HFFc6 (cell line): ENCODE results near the gene ATP8A2. TPM values are rescaled to one million over a fixed set of nuclear protein-coding genes. Genes with fewer than 3 reads are reported as not detected.

Experiments
- DNase-seq: peaks from one replicate; pipeline ENCODE4 v3.0.0-alpha.2; 2018
- H3K27ac Mint-ChIP-seq: 2 replicates; pipeline ENCODE4 v1.8.0; 2020; ENCODE audit warnings: mild to moderate bottlenecking, mixed read lengths
- H3K27me3 Mint-ChIP-seq: 2 replicates; pipeline ENCODE4 v1.8.0; 2021; ENCODE audit warnings: mild to moderate bottlenecking, moderate library complexity, mixed read lengths; ENCODE audit not compliant: insufficient read depth
- H3K36me3 Mint-ChIP-seq: 2 replicates; pipeline ENCODE4 v1.8.0; 2021; ENCODE audit warnings: low read depth, mixed read lengths
- H3K4me1 Mint-ChIP-seq: 2 replicates; pipeline ENCODE4 v1.8.0; 2020; ENCODE audit warnings: low read depth, mixed read lengths
- H3K4me3 Mint-ChIP-seq: 2 replicates; pipeline ENCODE4 v1.8.0; 2020; ENCODE audit warnings: mild to moderate bottlenecking, moderate library complexity, mixed read lengths
- H3K9me3 Mint-ChIP-seq: 2 replicates; pipeline ENCODE4 v1.8.0; 2020; ENCODE audit warnings: mild to moderate bottlenecking, mixed read lengths
- total RNA-seq, 6 experiments: library from RNA; stranded (reverse); fragmentation: NEBNext Ultra II Directional; extraction: Animal tissue kit (Norgen Biotek cat#: 25700); gene quantifications; 2 replicates in 1 of 6; 3 replicates in 5 of 6; pipeline ENCODE4 v1.2.3, GENCODE V29; 2021
- TF ChIP-seq, protein P1 (sequence below): fragments of 200-600 bp; sonication (generic); IDR thresholded peaks from 2 replicates; pipeline ENCODE4 v1.5.0; 2021; ENCODE audit warnings: antibody characterized with exemption, mild to moderate bottlenecking

ATP8A2 gene
- total RNA-seq, 6 experiments from 2014 or later, result 0.02 TPM; not detected in 5

DNA sequence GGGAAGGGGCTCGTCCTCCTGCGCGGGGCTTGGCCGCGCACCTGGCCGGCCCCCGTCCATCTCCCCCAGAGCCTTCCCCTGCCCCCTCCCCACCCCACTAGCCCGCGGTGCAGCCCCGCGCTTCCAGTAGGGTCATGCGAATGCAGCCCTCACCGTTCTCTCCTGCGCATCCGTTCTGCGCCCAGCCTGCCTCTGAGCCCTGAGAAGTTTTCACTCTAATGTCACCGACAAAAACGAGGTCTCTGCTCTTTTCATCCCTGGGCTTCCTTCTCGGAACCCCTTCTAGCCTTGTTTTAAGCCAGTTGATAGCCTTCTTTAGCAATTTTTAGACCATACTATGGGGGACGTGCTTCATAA, 97.4 kb downstream of the ATP8A2 start:
- DNase-seq, result no peak
- TF ChIP-seq, protein P1, sequence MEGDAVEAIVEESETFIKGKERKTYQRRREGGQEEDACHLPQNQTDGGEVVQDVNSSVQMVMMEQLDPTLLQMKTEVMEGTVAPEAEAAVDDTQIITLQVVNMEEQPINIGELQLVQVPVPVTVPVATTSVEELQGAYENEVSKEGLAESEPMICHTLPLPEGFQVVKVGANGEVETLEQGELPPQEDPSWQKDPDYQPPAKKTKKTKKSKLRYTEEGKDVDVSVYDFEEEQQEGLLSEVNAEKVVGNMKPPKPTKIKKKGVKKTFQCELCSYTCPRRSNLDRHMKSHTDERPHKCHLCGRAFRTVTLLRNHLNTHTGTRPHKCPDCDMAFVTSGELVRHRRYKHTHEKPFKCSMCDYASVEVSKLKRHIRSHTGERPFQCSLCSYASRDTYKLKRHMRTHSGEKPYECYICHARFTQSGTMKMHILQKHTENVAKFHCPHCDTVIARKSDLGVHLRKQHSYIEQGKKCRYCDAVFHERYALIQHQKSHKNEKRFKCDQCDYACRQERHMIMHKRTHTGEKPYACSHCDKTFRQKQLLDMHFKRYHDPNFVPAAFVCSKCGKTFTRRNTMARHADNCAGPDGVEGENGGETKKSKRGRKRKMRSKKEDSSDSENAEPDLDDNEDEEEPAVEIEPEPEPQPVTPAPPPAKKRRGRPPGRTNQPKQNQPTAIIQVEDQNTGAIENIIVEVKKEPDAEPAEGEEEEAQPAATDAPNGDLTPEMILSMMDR, result no peak
- H3K27ac Mint-ChIP-seq, result no peak overlapping the region
- no peaks in the 10 kb centered on the region for H3K36me3 Mint-ChIP-seq
- no peaks in the 10 kb centered on the region for H3K4me1 Mint-ChIP-seq
- H3K4me3 Mint-ChIP-seq, result no peak overlapping the region
- H3K27me3 Mint-ChIP-seq, result no peaks in the 10 kb centered on the region; the same call in 1 of the 2 replicates
- H3K9me3 Mint-ChIP-seq, result peaks cover 18% of the 10 kb centered on the region

DNA sequence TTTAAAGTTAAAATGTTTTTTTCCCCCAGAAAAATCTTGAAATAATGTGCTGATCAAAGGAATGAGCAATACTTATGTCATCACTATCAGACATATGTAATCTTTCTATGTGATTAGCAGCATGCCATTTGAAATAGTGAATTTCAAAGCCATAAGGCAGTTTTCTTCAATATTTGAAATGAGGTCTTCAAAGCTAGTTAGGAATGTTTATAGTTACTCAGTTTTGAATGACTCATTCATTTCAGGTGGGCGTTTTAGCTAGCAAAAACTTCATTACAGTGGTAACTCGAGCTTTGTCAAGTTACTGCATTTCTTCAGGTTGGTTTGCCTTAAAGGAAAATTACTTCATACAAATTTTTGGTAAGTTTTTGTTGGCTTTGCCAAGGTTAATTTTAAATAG, 102.1 kb downstream of the ATP8A2 start:
- Mint-ChIP-seq H3K9me3 (peaks cover 14% of the 10 kb centered on the region), H3K27ac (no peak overlapping the region), H3K27me3 (no peaks in the 10 kb centered on the region), H3K4me3 (no peak overlapping the region), H3K36me3 (no peaks in the 10 kb centered on the region), H3K4me1 (no peaks in the 10 kb centered on the region)
- TF ChIP-seq, protein P1, result no peak
- DNase-seq, result no peak

DNA sequence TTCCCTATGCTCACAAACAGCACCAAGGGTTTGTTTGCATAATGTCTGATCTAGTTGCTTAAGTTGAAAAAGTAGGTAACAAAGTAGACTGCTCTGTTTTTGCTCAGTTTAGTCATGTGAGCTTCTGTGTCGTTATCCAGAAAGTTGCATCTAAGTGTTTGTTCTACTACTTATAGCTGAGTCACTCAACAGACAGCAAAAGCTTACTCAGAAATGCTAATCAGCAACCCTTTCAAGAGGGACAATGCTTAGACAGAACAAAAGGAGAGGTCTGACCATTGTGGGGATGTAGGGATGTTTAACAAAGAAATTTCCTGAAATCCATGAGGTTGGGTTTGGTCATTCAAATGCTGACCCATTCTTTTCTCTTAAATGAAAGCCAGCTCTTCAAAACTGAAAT, 106.4 kb downstream of the ATP8A2 start:
- Mint-ChIP-seq H3K36me3 (no peaks in the 10 kb centered on the region), H3K27ac (no peak overlapping the region), H3K9me3 (peaks cover 31% of the 10 kb centered on the region), H3K4me1 (no peaks in the 10 kb centered on the region), H3K27me3 (no peaks in the 10 kb centered on the region; the same call in 1 of the 2 replicates), H3K4me3 (no peak overlapping the region)
- TF ChIP-seq, protein P1, result no peak
- no peak for DNase-seq

DNA sequence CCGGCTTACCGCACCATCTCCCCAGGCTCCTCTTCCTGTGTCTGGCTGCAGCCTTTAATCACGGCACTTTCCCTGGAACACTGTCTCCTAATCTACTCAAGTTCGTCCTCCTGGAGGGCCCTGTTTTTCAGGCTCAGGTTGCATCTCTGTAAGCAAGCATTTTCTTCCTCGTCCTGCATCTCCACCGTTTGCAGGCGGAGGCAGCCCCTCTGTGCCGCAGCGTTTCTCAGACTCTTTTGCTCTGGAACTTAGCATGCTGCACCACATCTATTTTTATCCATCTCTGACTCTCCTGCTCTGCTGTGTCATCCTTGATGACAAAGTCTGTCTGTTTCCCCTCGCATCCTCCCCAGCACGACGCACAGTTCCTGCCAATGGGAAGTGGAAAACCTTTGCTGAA, 117.5 kb downstream of the ATP8A2 start:
- H3K27ac Mint-ChIP-seq, result no peak overlapping the region
- no peaks in the 10 kb centered on the region for H3K4me1 Mint-ChIP-seq
- DNase-seq, result no peak
- H3K36me3 Mint-ChIP-seq, result no peaks in the 10 kb centered on the region
- peaks cover 35% of the 10 kb centered on the region for H3K9me3 Mint-ChIP-seq
- H3K27me3 Mint-ChIP-seq, result no peaks in the 10 kb centered on the region; the same call in 1 of the 2 replicates
- H3K4me3 Mint-ChIP-seq, result peak overlapping the region; percentile 47; the same call in 1 of the 2 replicates
- TF ChIP-seq, protein P1, result no peak

DNA sequence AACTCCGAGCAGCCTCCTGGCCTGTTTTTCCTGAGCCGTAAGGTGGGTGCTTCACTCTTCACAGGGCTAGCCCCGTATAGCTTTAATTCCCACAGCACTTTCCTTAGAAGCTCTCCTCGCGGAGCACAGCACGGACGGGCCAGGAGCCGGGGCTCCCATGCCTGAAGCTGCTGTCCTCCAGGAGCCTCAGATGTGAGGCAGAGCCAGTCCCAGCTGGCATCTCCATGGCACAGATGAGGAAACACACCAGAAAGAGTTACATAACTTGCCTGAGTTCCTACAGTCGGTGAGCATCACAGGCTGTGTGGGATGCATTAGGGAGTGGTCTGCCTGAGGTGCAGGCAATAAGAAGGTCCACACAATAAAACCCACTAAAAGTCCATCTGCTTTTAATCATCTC, 118.5 kb downstream of the ATP8A2 start:
- H3K36me3 Mint-ChIP-seq, result no peaks in the 10 kb centered on the region
- H3K9me3 Mint-ChIP-seq, result peaks cover 36% of the 10 kb centered on the region
- H3K27ac Mint-ChIP-seq, result no peak overlapping the region
- no peak overlapping the region for H3K4me3 Mint-ChIP-seq
- TF ChIP-seq, protein P1, result no peak
- no peaks in the 10 kb centered on the region; the same call in 1 of the 2 replicates for H3K27me3 Mint-ChIP-seq
- no peak for DNase-seq
- no peaks in the 10 kb centered on the region for H3K4me1 Mint-ChIP-seq
